Measurements from ENCODE around the gene PDIK1L.

PDIK1L gene

DNA sequence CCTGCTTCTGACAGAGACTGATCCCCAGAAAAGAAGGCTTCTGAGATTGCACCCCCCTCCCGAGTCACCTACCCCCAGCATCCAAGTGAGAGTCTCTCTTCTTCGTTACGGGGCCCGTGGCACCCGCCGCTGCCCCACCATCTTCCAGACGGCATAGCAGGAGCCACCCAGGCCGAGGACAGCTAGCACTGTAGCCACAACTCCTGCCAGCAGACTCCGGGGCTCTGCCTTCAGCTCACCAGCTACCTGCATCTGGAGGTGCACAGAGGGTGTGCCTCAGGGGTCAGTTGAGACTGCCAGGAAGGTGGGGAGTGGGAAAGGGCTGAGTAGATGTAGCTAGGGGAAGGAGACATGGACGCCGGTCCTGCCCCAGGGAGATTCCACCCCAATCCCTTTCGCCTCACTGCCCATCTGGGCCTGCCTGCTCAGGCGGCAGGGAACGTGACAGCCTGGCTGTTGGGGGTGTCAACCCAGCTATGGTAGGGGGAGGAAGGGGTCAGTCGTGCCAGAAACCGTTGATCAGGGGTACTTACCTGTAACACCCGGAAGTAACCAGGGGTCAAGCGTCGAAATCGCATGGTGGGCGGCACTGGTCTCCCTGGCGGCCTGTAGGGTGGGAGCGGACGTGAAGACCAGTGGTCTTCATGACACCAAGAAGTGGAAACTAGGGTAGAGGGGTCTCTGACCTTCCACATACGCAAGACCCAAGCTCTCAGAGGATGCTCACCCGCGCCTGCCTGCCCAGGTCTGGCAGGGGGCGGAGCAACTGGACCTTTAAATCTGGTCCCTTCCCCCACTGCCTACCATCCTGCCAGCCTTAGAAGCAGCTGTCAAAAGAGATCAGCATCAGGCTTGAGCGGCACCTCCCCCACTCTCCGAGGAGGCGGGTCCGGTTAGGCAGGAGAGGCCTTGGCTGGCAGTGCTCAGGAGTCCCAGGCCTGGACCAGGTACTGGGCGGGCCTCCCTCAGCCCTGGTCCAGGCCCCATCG lies 59.8 kb downstream of the PDIK1L start, which contains the start of gene ZNF593OS:
Gene ZNF593OS (minus strand): TSS at position 749 of the 989 bp plus-strand sequence. CDS start 171 bp downstream, at position 578.
- no peak for DNase-seq (ENCODE audit: low read depth)

Measured in HS-5 (cell line).